ENCODE measurements around the gene ADAMTS12.

Gene ADAMTS12

DNA sequence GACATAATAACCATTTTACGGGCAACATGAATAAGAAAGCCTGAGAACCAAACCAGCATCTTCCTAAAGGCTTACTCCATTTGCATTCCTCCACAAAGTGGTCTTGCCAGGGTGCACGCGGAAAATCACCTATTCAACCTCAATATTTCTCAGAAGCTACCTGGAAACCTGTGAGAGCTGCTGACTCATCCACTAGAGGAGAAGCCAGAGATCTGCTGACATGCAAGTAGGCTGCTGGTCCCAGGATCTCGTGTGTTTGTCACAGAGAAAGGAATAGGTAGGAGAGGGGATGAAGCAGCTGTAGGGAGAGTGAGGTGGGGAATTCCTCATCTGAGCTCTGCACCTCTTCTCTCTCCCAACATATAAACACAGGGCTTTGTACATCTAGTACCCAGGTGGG lies 138.1 kb downstream of the ADAMTS12 start:
- no peak for DNase-seq

- DNase-seq = no peak
These were observed 143.0 kb downstream of the ADAMTS12 start for GRCh38 chr5:33748754-33749153.

GRCh38 chr5:33745101-33745770 lies 146.6 kb downstream of the ADAMTS12 start:
- no peak for DNase-seq

- no peak for DNase-seq
These were observed 148.7 kb downstream of the ADAMTS12 start for GRCh38 chr5:33743099-33743498.

DNA sequence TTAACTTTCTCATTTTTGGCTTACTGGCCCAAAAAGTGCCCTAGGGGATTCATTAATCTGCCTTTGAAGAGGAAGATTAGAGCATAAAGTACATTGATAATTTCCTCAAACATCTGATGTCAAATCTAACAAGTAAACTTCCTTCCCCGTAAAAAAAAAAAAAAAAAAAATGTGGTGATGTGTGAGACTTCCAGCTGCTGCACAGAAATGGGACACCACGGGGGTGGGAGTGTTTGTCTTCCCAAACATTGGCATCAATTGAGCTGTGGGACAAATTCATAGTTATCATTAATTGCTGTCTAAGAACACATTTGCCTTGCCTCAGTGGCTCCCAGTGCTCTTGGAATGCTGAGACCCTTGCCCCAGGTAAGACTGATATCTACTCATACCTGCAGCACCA lies 149.6 kb downstream of the ADAMTS12 start:
- DNase-seq = no peak

GRCh38 chr5:33738967-33739366 lies 152.8 kb downstream of the ADAMTS12 start:
- no peak for DNase-seq

- no peak for DNase-seq
These were observed 153.7 kb downstream of the ADAMTS12 start for GRCh38 chr5:33738097-33738496.

GRCh38 chr5:33737697-33738096 lies 154.1 kb downstream of the ADAMTS12 start:
- no peak for DNase-seq

GRCh38 chr5:33737284-33737683 lies 154.5 kb downstream of the ADAMTS12 start:
- DNase-seq = no peak

DNA sequence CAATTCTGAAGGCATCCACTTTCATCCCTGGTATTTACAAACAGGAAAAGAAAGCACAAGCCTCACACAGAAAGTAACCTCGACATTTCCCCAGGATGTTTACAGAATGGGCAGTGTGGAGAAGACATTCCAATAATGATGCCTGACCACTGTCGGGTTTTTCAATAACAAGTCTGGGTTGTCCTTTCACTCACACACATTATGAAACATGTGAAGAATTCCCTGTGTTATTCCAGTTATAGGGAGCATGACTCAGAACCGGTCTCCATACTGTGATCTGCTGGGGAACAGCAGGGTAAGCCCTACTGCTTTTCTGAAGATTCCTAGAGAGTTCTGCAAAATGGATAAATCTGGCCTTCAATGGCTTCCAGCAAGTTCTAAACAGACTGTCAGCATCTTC lies 155.3 kb downstream of the ADAMTS12 start:
- DNase-seq = no peak

- DNase-seq = no peak
These were observed 156.7 kb downstream of the ADAMTS12 start for GRCh38 chr5:33735072-33735471.

- DNase-seq = no peak
These were observed 157.3 kb downstream of the ADAMTS12 start for GRCh38 chr5:33734537-33734936.

- no peak for DNase-seq
These were observed 158.6 kb downstream of the ADAMTS12 start for GRCh38 chr5:33733225-33733624.

- DNase-seq = no peak
These were observed 165.2 kb downstream of the ADAMTS12 start for GRCh38 chr5:33726422-33727165.

DNA sequence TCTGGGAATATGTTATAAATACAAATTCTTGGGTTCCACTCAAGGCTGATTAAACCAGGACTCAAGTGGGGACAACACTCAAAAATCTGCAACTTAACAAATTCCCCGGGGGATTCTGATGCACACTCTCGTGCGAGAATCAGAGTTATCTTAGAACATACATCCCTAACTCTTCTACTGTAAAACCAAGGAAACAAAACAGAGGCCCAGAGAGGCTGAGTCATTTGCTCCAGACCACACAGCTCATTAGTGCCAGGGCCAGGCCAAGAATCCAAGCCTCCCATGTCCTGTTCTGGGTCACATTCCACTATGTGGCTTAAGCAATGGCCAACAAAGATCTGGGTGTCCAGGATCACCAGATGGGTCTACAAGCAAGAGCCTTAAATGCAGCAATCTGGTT lies 166.0 kb downstream of the ADAMTS12 start:
- no peak for DNase-seq

GRCh38 chr5:33721491-33722200 lies 170.1 kb downstream of the ADAMTS12 start:
- no peak for DNase-seq

DNA sequence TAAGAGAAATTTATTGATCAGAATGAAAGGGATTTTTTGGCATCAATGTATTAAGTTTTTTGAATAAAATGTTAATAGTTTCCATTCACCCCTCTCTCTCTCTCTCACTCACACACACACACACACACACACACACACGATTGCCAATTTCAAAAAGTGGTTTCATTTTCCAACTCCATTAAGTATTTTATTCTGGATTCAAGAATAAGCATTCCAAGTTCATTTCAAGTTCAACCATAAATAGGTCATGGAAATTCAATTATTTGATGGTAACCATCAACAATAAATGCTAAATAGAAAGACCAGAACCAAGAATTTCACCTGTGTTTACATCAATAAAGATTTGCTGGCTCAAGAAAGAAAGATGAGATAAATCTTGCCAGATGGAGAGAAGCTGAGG lies 171.6 kb downstream of the ADAMTS12 start:
- no peak for DNase-seq

- no peak for DNase-seq
These were observed 172.0 kb downstream of the ADAMTS12 start for GRCh38 chr5:33719769-33720168.

- no peak for DNase-seq
These were observed 176.1 kb downstream of the ADAMTS12 start for GRCh38 chr5:33715661-33716060.

DNA sequence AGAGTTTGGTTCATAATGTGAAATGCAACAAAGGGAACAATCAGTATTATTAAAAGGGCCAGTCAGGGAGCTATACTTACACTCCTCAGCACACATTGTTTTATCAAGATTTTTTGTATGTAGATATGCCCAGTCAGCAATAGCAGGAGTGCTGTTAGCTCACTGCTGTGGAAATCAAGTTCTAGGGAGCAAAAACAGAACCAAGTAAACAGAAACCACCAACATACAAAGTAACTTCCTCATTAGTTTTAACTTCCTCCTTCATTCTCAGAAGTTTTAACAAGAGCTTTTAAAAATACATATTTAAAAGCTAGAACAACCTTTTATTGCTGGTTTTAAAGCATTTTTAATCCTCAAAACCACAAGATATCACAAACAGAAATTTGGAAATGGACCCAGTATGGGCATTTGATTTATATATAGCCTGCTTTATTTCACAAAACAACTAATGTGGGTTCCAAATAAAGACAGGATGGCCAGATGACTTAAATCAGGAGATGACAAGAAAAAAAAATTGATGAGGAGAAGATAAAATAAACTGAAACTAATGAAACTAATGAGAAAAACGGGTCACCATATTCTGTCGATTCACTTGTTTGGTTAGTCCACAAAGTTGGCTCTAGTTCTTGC lies 178.5 kb downstream of the ADAMTS12 start:
- no peak for DNase-seq

GRCh38 chr5:33712664-33713063 lies 179.1 kb downstream of the ADAMTS12 start:
- DNase-seq = no peak

- DNase-seq = no peak
These were observed 180.6 kb downstream of the ADAMTS12 start for GRCh38 chr5:33711094-33711679.

DNA sequence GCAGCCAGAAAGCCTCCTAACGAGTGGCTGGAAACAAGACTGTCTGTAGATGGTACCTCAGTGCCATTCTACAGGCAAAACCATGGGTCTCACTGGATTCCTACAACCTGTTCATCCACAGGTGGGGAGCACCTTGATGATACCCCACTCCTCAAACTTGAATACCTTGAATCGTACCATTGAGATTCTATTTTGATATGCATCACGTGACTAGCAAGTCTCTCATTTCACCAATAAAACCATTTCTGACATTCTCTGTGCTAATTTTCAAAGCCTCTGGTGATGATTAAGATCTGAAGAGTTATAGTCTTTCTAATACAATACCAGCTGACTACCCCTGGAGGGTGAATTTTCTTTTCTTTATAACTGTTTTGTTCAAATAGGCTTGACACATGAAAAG lies 188.9 kb downstream of the ADAMTS12 start:
- no peak for DNase-seq
